PC-3 (cell line): ENCODE results near the gene FAM47E.

ENCODE experiments used
- CTCF ChIP-seq: fragments of 300-600 bp; sonication (generic); conservative IDR thresholded peaks from 2 replicates; pipeline ENCODE4 v1.5.1; 2017; ENCODE audit warnings: antibody characterized with exemption, low read depth, mild to moderate bottlenecking, low read length
- EZH2phosphoT487 ChIP-seq: fragments of 300-600 bp; sonication (generic); IDR thresholded peaks from 2 replicates; pipeline ENCODE4 v1.6.1; 2018; ENCODE audit warnings: mild to moderate bottlenecking, antibody characterized with exemption, low read length, borderline replicate concordance

GRCh38 chr4:76206222-76206942, 45.1 kb upstream of the FAM47E start:
- TF ChIP-seq CTCF: no peak
- TF ChIP-seq EZH2phosphoT487: no peak
